NCI-H1092 treated with DMSO at 0.1 percent for 48 hours (cell line): Measurements from ENCODE around the gene LRRC14B.
A peak's percentile ranks its signal among the peaks of the same experiment; 100 is the strongest.
"Not testable (repeated sequence)": the region's sequence is repeated elsewhere in the genome, so short reads cannot be mapped to it uniquely, and the experiment has no call there.

Source experiments
- DNase-seq: peaks from one replicate; lab custom pipeline; 2025; lab: John Stamatoyannopoulos, UW

The LRRC14B gene

GRCh38 chr5:208449-209114 is 17.3 kb downstream of the LRRC14B start:
- DNase-seq = no peak

- no peak for DNase-seq
Measured at GRCh38 chr5:213803-214395, 22.6 kb downstream of the LRRC14B start.

- DNase-seq = not testable (repeated sequence)
Measured at GRCh38 chr5:215256-215655, 24.0 kb downstream of the LRRC14B start.

GRCh38 chr5:216076-216475 is 24.8 kb downstream of the LRRC14B start:
- DNase-seq = not testable (repeated sequence)

GRCh38 chr5:217494-218456 is 26.5 kb downstream of the LRRC14B start, which contains the start of the genes CCDC127 and SDHA:
TSS of gene CCDC127 (minus strand) at chr5:218153. CDS start at chr5:216849, 1,304 bp downstream.
TSS of gene SDHA (plus strand) at chr5:218320. CDS start at chr5:218356, 36 bp downstream.
- peak; percentile 92 for DNase-seq

GRCh38 chr5:218457-219291 is 27.4 kb downstream of the LRRC14B start:
- peak; percentile 9 for DNase-seq

GRCh38 chr5:219460-219863 is 28.2 kb downstream of the LRRC14B start:
- no peak for DNase-seq

- no peak for DNase-seq
Measured at GRCh38 chr5:219991-220390, 28.7 kb downstream of the LRRC14B start.

GRCh38 chr5:222951-223715 is 31.8 kb downstream of the LRRC14B start:
- not testable (repeated sequence) for DNase-seq

- no peak for DNase-seq
Measured at GRCh38 chr5:223791-224190, 32.5 kb downstream of the LRRC14B start.

GRCh38 chr5:225334-225733 is 34.0 kb downstream of the LRRC14B start:
- DNase-seq = no peak

GRCh38 chr5:227375-227774 is 36.1 kb downstream of the LRRC14B start:
- DNase-seq = not testable (repeated sequence)

GRCh38 chr5:228886-229285 is 37.6 kb downstream of the LRRC14B start:
- no peak for DNase-seq

GRCh38 chr5:230711-231110 is 39.4 kb downstream of the LRRC14B start:
- DNase-seq = no peak

- no peak for DNase-seq
Measured at GRCh38 chr5:231661-232060, 40.4 kb downstream of the LRRC14B start.

- DNase-seq = not testable (repeated sequence)
Measured at GRCh38 chr5:233426-233825, 42.1 kb downstream of the LRRC14B start.

GRCh38 chr5:234450-234849 is 43.2 kb downstream of the LRRC14B start:
- DNase-seq = no peak

GRCh38 chr5:235527-235926 is 44.2 kb downstream of the LRRC14B start:
- DNase-seq = not testable (repeated sequence)

- not testable (repeated sequence) for DNase-seq
Measured at GRCh38 chr5:237931-238330, 46.6 kb downstream of the LRRC14B start.

GRCh38 chr5:240550-240949 is 49.3 kb downstream of the LRRC14B start:
- not testable (repeated sequence) for DNase-seq
